ENCODE results near the gene OR4D2. TPM values are rescaled to one million over a fixed set of nuclear protein-coding genes. Genes with fewer than 3 reads are reported as not detected.
"Not testable (repeated sequence)": the region's sequence is repeated elsewhere in the genome, so short reads cannot be mapped to it uniquely, and the experiment has no call there.

Gene OR4D2
- total RNA-seq, 4 donors from 2014 or later: not detected

DNA sequence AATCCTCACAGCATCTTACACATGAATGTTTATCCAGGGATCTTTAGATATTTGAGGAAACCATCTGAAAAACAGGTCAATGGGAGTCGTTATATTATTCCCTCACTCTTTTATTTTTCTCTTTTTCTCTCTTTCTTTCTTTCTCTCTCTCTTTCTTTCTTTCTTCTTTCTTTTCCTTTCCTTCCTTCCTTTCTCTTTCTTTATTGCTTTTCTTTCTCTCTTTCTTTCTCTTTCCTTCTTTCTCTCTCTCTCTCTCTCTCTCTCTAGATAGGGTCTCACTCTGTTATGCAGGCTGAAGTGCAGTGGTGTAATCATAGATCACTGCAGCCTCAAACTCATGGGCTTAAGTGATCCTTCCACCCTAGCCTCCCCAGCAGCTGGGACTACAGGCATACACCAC, 38.9 kb upstream of the OR4D2 start:
- TF ChIP-seq CTCF (IDR thresholded peaks at IDR 0.05): no peak
- no peak for TF ChIP-seq POLR2A (IDR thresholded peaks at IDR 0.05)
- WGBS, 2 donors: 33 to 38% methylated on average over 1 of the region's 1 CpG
- no peak for DNase-seq
- H3K4me3 ChIP-seq: no peak overlapping the region
- H3K4me1 ChIP-seq: no peaks in the 10 kb centered on the region
- H3K27ac ChIP-seq: no peak overlapping the region
- no peaks in the 10 kb centered on the region for H3K9me3 ChIP-seq
- H3K36me3 ChIP-seq: no peaks in the 10 kb centered on the region
- intact Hi-C loops (cut with DNase I): no loop called here
- peaks cover 0 to 51% (median 0%) of the 10 kb centered on the region in 4 donors for H3K27me3 ChIP-seq

DNA sequence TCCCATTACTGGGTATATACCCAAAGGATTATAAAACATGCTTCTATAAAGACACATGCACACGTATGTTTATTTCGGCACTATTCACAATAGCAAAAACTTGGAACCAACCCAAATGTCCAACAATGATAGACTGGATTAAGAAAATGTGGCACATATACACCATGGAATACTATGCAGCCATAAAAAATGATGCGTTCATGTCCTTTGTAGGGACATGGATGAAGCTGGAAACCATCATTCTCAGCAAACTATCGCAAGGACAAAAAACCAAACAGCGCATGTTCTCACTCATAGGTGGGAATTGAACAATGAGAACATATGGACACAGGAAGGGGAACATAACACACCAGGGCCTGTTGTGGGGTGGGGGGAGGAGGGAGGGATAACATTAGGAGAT, 34.1 kb upstream of the OR4D2 start:
- intact Hi-C loops (cut with DNase I); H3K4me1 ChIP-seq; H3K27ac ChIP-seq; H3K9me3 ChIP-seq; H3K4me3 ChIP-seq; DNase-seq; H3K36me3 ChIP-seq: not testable (repeated sequence)
- peaks cover 0 to 72% (median 0%) of the 10 kb centered on the region in 4 donors for H3K27me3 ChIP-seq
- 89 to 96% methylated on average over 5 of the region's 5 CpGs for WGBS, 2 donors

DNA sequence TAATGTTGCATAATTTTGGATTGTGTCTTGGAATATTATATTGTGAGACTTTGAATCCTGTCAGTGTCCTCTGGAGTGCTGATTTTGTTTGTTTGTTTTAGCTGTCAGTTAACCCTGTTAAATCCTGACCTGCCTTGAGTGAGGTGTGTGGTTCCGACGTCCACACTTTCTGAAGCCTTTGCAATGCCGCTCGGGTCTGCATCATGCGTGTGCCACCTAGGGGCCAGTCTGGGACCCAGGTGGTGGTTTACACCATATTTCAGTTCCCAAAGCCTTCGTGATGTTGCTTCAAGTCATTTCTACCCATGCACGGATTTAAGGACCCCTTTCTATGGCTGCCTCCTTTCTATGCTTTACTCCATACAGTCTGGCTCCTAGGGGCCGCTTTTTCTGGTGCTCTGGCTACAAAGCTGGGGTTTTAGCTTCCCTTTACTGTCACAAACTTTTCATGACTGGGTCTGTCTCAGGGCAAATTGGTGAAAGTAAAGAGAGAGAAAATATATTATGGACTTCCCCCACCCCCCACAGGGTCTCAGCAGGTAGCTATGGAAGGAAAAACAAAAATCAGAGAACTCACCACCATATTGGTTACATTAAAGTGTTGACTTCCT, 30.0 kb upstream of the OR4D2 start:
- no peak overlapping the region for H3K4me3 ChIP-seq
- peaks cover 0 to 77% (median 0%) of the 10 kb centered on the region in 4 donors for H3K27me3 ChIP-seq
- H3K36me3 ChIP-seq: no peaks in the 10 kb centered on the region
- H3K4me1 ChIP-seq: no peaks in the 10 kb centered on the region
- H3K27ac ChIP-seq: no peak overlapping the region
- H3K9me3 ChIP-seq: no peaks in the 10 kb centered on the region
- peak in 1 of 6 experiments; percentile 8 for TF ChIP-seq CTCF (IDR thresholded peaks at IDR 0.05)
- no peak for TF ChIP-seq POLR2A (IDR thresholded peaks at IDR 0.05)
- no peak for DNase-seq
- 19 to 31% methylated on average over 8 of the region's 8 CpGs for WGBS, 2 donors
- intact Hi-C loops (cut with DNase I): no loop called here

- intact Hi-C loops (cut with DNase I): no loop called here
- Histone ChIP-seq H3K27ac (no peak overlapping the region), H3K36me3 (no peaks in the 10 kb centered on the region), H3K27me3 (peaks cover 0 to 43% (median 0%) of the 10 kb centered on the region in 4 donors), H3K4me1 (no peaks in the 10 kb centered on the region), H3K4me3 (no peak overlapping the region), H3K9me3 (peaks cover 0 to 21% (median 20%) of the 10 kb centered on the region in 3 donors)
- WGBS, 2 donors: 65 to 85% methylated on average over 5 of the region's 5 CpGs
- DNase-seq: no peak
- TF ChIP-seq CTCF (IDR thresholded peaks at IDR 0.05) (no peak), POLR2A (IDR thresholded peaks at IDR 0.05) (no peak)
Measured at GRCh38 chr17:58141505-58141904, 25.3 kb upstream of the OR4D2 start.

GRCh38 chr17:58143335-58143734, 23.4 kb upstream of the OR4D2 start:
- intact Hi-C loops (cut with DNase I); H3K27ac ChIP-seq; H3K4me1 ChIP-seq; H3K36me3 ChIP-seq; H3K4me3 ChIP-seq; DNase-seq: not testable (repeated sequence)
- Histone ChIP-seq H3K9me3 (peaks cover 0 to 21% (median 20%) of the 10 kb centered on the region in 3 donors), H3K27me3 (peaks cover 0 to 31% (median 0%) of the 10 kb centered on the region in 4 donors)
- 65 to 67% methylated on average over 1 to 4 of the region's 4 CpGs for WGBS, 2 donors

GRCh38 chr17:58144801-58145200, 22.0 kb upstream of the OR4D2 start:
- DNase-seq: no peak
- H3K36me3 ChIP-seq: no peaks in the 10 kb centered on the region
- no peak overlapping the region for H3K4me3 ChIP-seq
- no peaks in the 10 kb centered on the region for H3K4me1 ChIP-seq
- peaks cover 0 to 21% (median 20%) of the 10 kb centered on the region in 3 donors for H3K9me3 ChIP-seq
- intact Hi-C loops (cut with DNase I): no loop called here
- no peak for TF ChIP-seq POLR2A (IDR thresholded peaks at IDR 0.05)
- no peak overlapping the region for H3K27ac ChIP-seq
- H3K27me3 ChIP-seq: peaks cover 0 to 31% (median 0%) of the 10 kb centered on the region in 4 donors
- 67 to 70% methylated on average over 1 of the region's 1 CpG for WGBS, 2 donors
